CD14-positive monocyte (primary cell): ENCODE results near the gene MSRB1. TPM values are rescaled to one million over a fixed set of nuclear protein-coding genes. Genes with fewer than 3 reads are reported as not detected.

Source experiments
- DNase-seq, 3 donors: peaks; one replicate each; pipeline ENCODE4 v3.0.0-alpha.2; 2011 to 2022
- H2AFZ ChIP-seq: 2 replicates; pipeline ENCODE4 v1.6.0; 2012; ENCODE audit warnings: mild to moderate bottlenecking, low read depth, low read length, inconsistent platforms; ENCODE audit not compliant: insufficient read depth, poor library complexity, severe bottlenecking
- H3K27ac ChIP-seq, 2 donors: 1 replicate in 1 of 2; 2 replicates in 1 of 2; pipeline ENCODE4 v1.5.1; 2012 to 2013; ENCODE audit warnings: low read length in 2 of 2, control low read depth in 1 of 2, inconsistent platforms in 1 of 2, low read depth in 1 of 2, mild to moderate bottlenecking in 1 of 2
- H3K27me3 ChIP-seq, 2 donors: one replicate each; pipeline versions ENCODE4 v1.6.0 to v1.6.1; 2011 to 2013; ENCODE audit warnings: low read length in 2 of 2; ENCODE audit not compliant: control insufficient read depth in 2 of 2, insufficient read depth in 2 of 2
- H3K36me3 ChIP-seq, 2 donors: replicated peaks in 1 of 2; 1 replicate in 1 of 2; 2 replicates in 1 of 2; pipeline versions ENCODE4 v1.5.1 to v1.6.1; 2012 to 2013; ENCODE audit warnings: low read length in 2 of 2, control low read depth in 1 of 2, inconsistent platforms in 1 of 2, mild to moderate bottlenecking in 1 of 2; ENCODE audit not compliant: insufficient read depth in 2 of 2, control insufficient read depth in 1 of 2
- H3K4me1 ChIP-seq, 2 donors: 1 replicate in 1 of 2; 2 replicates in 1 of 2; pipeline versions ENCODE4 v1.5.1 to v1.6.1; 2012 to 2013; ENCODE audit warnings: low read length in 2 of 2, control low read depth in 1 of 2, inconsistent platforms in 1 of 2, mild to moderate bottlenecking in 1 of 2, moderate library complexity in 1 of 2; ENCODE audit not compliant: insufficient read depth in 2 of 2, control insufficient read depth in 1 of 2
- H3K4me2 ChIP-seq: replicated peaks from 2 replicates; pipeline ENCODE3; 2012; ENCODE audit warnings: low read length, moderate library complexity, mild to moderate bottlenecking; ENCODE audit not compliant: poor library complexity, severe bottlenecking; ENCODE audit errors: extremely low read depth
- H3K4me3 ChIP-seq, 3 experiments: fragments of 200-600 bp in 1 of 3; sonication (generic) in 1 of 3; replicated peaks in 1 of 3; 1 replicate in 2 of 3; 2 replicates in 1 of 3; pipeline ENCODE4 v1.5.1; 2011 to 2013; ENCODE audit warnings: low read length in 3 of 3, mild to moderate bottlenecking in 3 of 3, control low read depth in 2 of 3, low read depth in 2 of 3, inconsistent platforms in 1 of 3, moderate library complexity in 1 of 3
- H3K79me2 ChIP-seq: 2 replicates; pipeline ENCODE4 v1.6.0; 2012; ENCODE audit warnings: mild to moderate bottlenecking, control low read depth, inconsistent platforms, low read length, moderate library complexity; ENCODE audit not compliant: insufficient read depth
- H3K9ac ChIP-seq: 2 replicates; pipeline ENCODE4 v1.6.0; 2017; ENCODE audit warnings: low read length, mild to moderate bottlenecking; ENCODE audit not compliant: insufficient read depth, poor library complexity, severe bottlenecking
- H3K9me3 ChIP-seq, 2 donors: replicated peaks in 1 of 2; 1 replicate in 1 of 2; 2 replicates in 1 of 2; pipeline versions ENCODE4 v1.5.1 to v1.6.1; 2012 to 2013; ENCODE audit warnings: low read length in 2 of 2, control low read depth in 1 of 2; ENCODE audit not compliant: control insufficient read depth in 1 of 2, insufficient read depth in 1 of 2
- H4K20me1 ChIP-seq: 2 replicates; pipeline ENCODE4 v1.6.0; 2012; ENCODE audit warnings: mild to moderate bottlenecking, low read length, control low read depth, moderate library complexity; ENCODE audit not compliant: insufficient read depth
- H3K27ac Mint-ChIP-seq, 7 donors: one replicate each; pipeline ENCODE4 v1.8.0; 2020; ENCODE audit warnings: mild to moderate bottlenecking in 7 of 7, mixed read lengths in 7 of 7, moderate library complexity in 6 of 7, inconsistent platforms in 2 of 7
- H3K27me3 Mint-ChIP-seq, 3 donors: one replicate each; pipeline ENCODE4 v1.8.0; 2021 to 2022; ENCODE audit warnings: low read depth in 3 of 3, mild to moderate bottlenecking in 3 of 3, mixed read lengths in 3 of 3, moderate library complexity in 3 of 3, inconsistent platforms in 1 of 3
- H3K36me3 Mint-ChIP-seq, 2 donors: one replicate each; pipeline ENCODE4 v1.8.0; 2020; ENCODE audit warnings: mixed read lengths in 2 of 2, inconsistent platforms in 1 of 2, mild to moderate bottlenecking in 1 of 2
- H3K4me1 Mint-ChIP-seq: one replicate; pipeline ENCODE4 v1.8.0; 2020; ENCODE audit warnings: mild to moderate bottlenecking, mixed read lengths
- H3K4me3 Mint-ChIP-seq, 2 donors: one replicate each; pipeline ENCODE4 v1.8.0; 2020; ENCODE audit warnings: mild to moderate bottlenecking in 2 of 2, mixed read lengths in 2 of 2, moderate library complexity in 1 of 2
- H3K9me3 Mint-ChIP-seq, 7 donors: one replicate each; pipeline ENCODE4 v1.8.0; 2020 to 2022; ENCODE audit warnings: mixed read lengths in 7 of 7, mild to moderate bottlenecking in 6 of 7, moderate library complexity in 6 of 7, inconsistent platforms in 2 of 7
- WGBS: methylation state at CpG from one replicate; pipeline ENCODE4 v1.1.5; 2013; ENCODE audit warnings: missing lambda C conversion rate; ENCODE audit not compliant: insufficient coverage; 5-methylcytosine and 5-hydroxymethylcytosine counted together
- intact Hi-C, 2 donors: fragments of 100-400 bp; cut with micrococcal nuclease; formaldehyde crosslinking; loops; one replicate each; pipeline versions ENCODE4 v1.15.0 to v1.15.1; 2023
- polyA plus RNA-seq, 3 donors: library from polyadenylated mRNA; depleted of rRNA in 1 of 3; unstranded in 2 of 3; stranded (reverse) in 1 of 3; fragments of 300-500 nt in 2 of 3; fragments of >200 nt in 1 of 3; fragmentation: Illumina TruSeq in 2 of 3; gene quantifications; 1 replicate in 2 of 3; 2 replicates in 1 of 3; pipeline ENCODE4 v1.2.3, GENCODE V29; 2012 to 2021
- TF ChIP-seq, protein P1 (sequence below): fragments of 200-600 bp; IDR thresholded peaks from one replicate; pipeline ENCODE4 v1.8.0; 2022; ENCODE audit warnings: antibody characterized with exemption, mild to moderate bottlenecking

MSRB1 gene
- polyA plus RNA-seq, 3 donors, result 116 to 427 (median 416) TPM

DNA sequence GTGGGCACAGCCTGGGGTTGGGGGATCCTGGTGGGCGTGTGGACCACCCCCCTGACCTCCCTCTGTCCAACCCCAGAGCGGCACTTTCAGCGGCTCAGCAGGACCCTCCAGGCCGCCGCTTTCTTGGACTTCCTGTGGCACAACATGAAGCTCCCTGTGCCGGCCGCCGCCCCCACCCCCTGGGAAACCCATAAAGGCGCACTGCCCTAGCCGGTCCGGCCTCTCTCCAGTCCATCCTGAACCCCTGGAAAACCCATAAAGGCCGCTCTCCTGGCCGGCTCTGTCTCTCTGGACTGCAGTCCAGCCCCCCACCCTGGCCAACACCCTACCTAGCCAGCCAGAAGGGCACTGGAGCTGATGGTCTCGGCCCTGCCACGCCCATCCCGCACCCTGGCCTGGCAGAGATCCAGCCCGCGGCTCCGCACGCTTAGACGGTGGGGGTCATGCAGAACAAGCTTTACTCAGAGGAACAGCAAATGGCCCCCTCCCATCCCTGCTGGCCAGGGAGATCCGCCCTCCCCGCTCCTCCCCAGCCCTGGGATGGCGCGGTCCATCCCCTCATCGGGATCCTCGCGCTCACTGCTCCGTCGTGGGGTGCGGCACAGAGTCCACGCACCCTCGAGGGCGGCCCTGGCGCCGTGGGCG lies 35.6 kb upstream of the MSRB1 start:
- H3K27me3 Mint-ChIP-seq, result peaks cover 46 to 61% (median 49%) of the 10 kb centered on the region in 3 donors
- H3K27me3 ChIP-seq, result peaks cover 30 to 48% of the 10 kb centered on the region in 2 donors
- peaks cover 0 to 12% (median 5%) of the 10 kb centered on the region in 7 donors for H3K9me3 Mint-ChIP-seq
- WGBS, result 93% methylated on average over 36 of the region's 37 CpGs
- no peak overlapping the region for H3K27ac ChIP-seq
- H3K36me3 ChIP-seq, result peaks cover 45 to 47% of the 10 kb centered on the region in 2 donors
- H3K4me2 ChIP-seq, result no peak overlapping the region
- H2AFZ ChIP-seq, result no peak overlapping the region
- no peaks in the 10 kb centered on the region for H3K79me2 ChIP-seq
- H3K9ac ChIP-seq, result no peak overlapping the region
- peaks cover 6% of the 10 kb centered on the region for H3K4me1 Mint-ChIP-seq
- H3K4me1 ChIP-seq, result peaks cover 8 to 11% of the 10 kb centered on the region in 2 donors
- H3K27ac Mint-ChIP-seq, result no peak overlapping the region
- DNase-seq, result no peak
- intact Hi-C loops, result no loop called here
- no peak overlapping the region for H3K4me3 ChIP-seq
- peaks cover 0 to 17% of the 10 kb centered on the region in 2 donors for H3K9me3 ChIP-seq
- peaks cover 4% of the 10 kb centered on the region for H4K20me1 ChIP-seq
- H3K4me3 Mint-ChIP-seq, result peak overlapping the region in 1 of 2 donors; percentile 57
- H3K36me3 Mint-ChIP-seq, result peaks cover 49 to 55% of the 10 kb centered on the region in 2 donors
- TF ChIP-seq, protein P1, sequence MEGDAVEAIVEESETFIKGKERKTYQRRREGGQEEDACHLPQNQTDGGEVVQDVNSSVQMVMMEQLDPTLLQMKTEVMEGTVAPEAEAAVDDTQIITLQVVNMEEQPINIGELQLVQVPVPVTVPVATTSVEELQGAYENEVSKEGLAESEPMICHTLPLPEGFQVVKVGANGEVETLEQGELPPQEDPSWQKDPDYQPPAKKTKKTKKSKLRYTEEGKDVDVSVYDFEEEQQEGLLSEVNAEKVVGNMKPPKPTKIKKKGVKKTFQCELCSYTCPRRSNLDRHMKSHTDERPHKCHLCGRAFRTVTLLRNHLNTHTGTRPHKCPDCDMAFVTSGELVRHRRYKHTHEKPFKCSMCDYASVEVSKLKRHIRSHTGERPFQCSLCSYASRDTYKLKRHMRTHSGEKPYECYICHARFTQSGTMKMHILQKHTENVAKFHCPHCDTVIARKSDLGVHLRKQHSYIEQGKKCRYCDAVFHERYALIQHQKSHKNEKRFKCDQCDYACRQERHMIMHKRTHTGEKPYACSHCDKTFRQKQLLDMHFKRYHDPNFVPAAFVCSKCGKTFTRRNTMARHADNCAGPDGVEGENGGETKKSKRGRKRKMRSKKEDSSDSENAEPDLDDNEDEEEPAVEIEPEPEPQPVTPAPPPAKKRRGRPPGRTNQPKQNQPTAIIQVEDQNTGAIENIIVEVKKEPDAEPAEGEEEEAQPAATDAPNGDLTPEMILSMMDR, result no peak

DNA sequence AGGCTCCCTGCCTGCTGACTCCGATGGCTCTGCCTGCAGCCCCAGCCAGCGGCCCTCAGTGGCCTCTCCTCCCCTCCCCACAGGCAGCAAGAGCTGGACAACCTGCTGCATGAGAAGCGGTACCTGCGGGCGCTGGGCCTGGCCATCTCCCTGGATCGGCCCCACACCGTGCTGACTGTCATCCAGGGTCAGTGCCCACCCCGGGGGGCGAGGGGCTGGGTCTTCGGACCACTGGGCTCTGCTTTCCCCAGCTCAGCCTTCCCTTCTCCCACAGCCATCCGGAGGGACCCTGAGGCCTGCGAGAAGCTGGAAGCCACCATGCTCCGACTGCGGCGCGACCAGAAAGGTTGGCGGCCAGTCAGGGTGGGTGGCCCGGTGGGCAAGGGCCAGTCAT lies 34.9 kb upstream of the MSRB1 start:
- H3K4me2 ChIP-seq, result no peak overlapping the region
- H2AFZ ChIP-seq, result no peak overlapping the region
- no peak overlapping the region for H3K4me3 Mint-ChIP-seq
- peaks cover 0 to 12% (median 3%) of the 10 kb centered on the region in 7 donors for H3K9me3 Mint-ChIP-seq
- no peak for DNase-seq
- 94% methylated on average over 13 of the region's 18 CpGs for WGBS
- H3K27ac Mint-ChIP-seq, result no peak overlapping the region
- H3K4me1 Mint-ChIP-seq, result peaks cover 6% of the 10 kb centered on the region
- peaks cover 0 to 17% of the 10 kb centered on the region in 2 donors for H3K9me3 ChIP-seq
- H3K9ac ChIP-seq, result no peak overlapping the region
- peaks cover 30 to 43% of the 10 kb centered on the region in 2 donors for H3K27me3 ChIP-seq
- intact Hi-C loops, result no loop called here
- H3K36me3 ChIP-seq, result peaks cover 45 to 47% of the 10 kb centered on the region in 2 donors
- peaks cover 4% of the 10 kb centered on the region for H4K20me1 ChIP-seq
- H3K27me3 Mint-ChIP-seq, result peaks cover 41 to 54% (median 44%) of the 10 kb centered on the region in 3 donors
- H3K4me1 ChIP-seq, result peaks cover 4 to 7% of the 10 kb centered on the region in 2 donors
- H3K36me3 Mint-ChIP-seq, result peaks cover 45 to 51% of the 10 kb centered on the region in 2 donors
- TF ChIP-seq, protein P1, result no peak
- H3K79me2 ChIP-seq, result peaks cover 1% of the 10 kb centered on the region
- H3K4me3 ChIP-seq, result no peak overlapping the region
- H3K27ac ChIP-seq, result no peak overlapping the region
